ENCODE results near the gene FNDC5.
A peak's percentile ranks its signal among the peaks of the same experiment; 100 is the strongest.

FNDC5 gene

DNA sequence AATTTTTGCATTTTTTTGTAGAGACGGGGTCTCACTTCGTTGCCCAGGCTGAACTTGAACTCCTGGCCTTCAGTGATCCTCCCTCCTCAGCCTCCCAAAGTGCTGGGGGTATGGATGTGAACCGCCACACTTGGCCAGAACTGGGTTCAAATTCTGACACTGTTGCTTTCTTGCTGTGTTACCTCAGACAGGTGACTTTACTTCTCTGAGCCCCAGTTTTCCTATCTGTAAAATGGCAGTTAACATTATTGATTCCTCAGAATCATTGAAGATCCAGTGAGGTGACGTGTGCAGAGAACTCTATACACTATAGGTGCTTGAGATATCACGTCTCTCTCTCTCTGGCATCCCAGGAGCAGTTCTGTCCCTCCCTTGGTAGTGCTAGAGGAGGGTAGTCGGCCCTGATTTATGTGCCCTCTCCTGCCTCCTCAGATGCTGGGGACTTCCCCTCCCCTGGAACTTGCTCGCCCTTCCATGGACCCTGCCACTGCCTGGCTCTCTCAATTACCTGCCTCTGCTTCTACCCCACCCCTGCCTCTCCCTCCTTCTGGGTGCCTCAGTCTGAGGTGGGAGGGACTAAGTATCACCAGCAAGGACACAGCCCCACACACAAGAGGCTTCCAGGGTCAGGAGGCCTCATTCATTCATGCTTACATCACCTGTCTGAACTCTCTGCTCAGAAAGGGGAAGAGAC is 12.8 kb upstream of the FNDC5 start:
- DNase-seq: no peak

DNA sequence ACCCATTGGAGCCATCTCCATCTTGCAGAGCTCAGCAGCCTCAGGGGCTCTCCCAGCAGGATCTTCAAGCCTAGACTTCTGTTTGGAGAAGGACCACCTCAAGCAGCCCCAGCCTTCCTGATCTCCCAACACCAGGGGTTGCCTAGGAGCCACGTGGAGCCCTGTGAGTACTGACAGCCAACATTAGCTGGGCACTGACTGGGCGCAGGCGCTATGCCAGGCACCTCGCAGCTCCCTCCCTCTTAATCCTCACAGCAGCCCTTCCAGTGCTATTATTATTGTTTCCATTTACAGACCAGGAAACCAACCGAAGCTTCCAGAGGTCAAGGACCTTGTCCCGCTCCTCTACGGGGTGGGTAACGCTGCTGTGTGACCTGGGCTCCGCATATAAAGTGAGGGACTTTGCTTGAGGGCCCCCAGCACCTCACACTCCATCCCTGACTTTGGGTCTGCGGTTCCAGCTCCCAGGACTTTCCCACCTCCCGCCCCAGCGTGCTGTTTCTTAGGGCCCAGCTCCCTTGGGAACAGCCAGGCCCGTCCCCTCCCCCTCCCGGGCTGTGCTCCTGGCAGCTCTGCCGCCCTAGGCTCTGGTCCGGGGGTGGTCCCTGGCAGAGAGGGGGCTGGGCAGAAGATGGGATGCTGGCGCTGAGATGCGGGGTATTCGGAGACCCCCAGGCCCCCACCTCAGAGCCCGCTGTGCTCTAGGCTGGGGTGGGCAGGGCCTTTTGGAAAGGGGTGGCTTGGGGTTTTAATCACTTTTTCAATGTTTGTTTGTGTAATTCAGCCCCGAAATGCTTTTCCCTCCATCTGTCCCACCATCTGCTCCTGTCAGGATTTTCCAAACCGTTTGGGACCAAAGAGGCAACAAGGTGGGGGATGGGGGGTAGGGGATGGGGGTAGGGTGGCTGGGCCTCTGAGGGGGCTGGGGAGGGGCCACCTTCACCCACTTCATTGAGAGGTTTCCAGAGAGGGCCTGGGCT is 11.4 kb upstream of the FNDC5 start:
- DNase-seq: no peak

DNA sequence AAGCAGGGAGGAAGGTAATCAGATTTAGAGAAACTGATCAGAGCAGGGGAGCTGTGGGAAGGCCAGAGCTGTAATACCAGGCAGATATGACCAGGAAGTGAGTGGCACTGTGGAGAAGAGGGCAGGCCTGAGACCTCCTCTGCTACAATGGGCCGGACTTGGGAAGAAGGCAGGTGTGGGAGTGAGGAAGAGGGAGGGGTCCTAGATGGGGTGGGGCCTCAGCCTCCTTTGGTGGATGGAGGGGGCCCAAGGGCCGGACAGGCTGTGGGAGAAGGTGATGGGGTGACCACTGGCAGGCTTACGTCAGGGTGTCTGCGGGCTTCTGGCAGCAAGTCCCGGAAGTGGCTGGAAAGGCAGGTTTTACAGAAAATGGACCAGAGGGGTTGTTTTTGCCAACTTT is 10.6 kb upstream of the FNDC5 start:
- no peak for DNase-seq

DNA sequence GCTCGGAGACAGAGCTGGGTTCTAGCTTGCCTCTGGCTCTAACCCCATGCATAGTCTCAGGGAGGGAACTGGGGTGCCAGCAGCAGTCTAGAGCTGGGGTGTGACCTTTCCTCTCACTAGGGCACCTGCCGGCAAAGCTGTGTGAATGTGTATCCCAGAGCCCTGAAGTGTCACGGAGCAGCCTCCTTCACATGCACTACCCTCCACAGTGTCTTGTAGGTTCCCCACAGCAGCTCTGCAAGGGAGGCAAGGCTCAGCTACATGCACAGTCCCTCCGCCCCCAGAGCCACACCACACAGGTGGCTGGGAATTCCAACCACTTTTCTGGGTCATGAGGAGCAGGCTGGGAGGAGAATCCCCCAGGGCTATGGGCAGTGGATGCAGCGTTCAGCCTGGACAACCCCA is 7.9 kb upstream of the FNDC5 start:
- DNase-seq: no peak

DNA sequence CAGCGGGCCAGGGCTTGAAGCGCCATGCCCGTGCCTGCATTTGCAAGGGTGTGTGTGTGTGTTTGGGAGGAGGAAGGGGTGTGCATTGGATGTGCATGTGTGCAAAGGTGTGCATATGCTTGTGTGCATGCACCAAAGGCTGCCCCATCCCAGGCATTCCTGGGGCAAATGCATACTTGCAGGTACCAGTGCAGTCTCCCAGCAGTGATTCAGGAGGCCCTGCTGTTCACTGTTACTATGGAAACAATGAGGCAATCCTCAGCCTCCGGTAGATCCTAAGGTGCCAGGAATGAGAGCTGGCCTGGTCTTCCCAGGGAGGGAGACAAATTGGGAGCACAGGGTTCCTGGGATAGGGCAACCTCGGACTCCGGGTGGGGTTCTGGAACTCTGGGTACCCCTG is 7.5 kb upstream of the FNDC5 start:
- no peak for DNase-seq

DNA sequence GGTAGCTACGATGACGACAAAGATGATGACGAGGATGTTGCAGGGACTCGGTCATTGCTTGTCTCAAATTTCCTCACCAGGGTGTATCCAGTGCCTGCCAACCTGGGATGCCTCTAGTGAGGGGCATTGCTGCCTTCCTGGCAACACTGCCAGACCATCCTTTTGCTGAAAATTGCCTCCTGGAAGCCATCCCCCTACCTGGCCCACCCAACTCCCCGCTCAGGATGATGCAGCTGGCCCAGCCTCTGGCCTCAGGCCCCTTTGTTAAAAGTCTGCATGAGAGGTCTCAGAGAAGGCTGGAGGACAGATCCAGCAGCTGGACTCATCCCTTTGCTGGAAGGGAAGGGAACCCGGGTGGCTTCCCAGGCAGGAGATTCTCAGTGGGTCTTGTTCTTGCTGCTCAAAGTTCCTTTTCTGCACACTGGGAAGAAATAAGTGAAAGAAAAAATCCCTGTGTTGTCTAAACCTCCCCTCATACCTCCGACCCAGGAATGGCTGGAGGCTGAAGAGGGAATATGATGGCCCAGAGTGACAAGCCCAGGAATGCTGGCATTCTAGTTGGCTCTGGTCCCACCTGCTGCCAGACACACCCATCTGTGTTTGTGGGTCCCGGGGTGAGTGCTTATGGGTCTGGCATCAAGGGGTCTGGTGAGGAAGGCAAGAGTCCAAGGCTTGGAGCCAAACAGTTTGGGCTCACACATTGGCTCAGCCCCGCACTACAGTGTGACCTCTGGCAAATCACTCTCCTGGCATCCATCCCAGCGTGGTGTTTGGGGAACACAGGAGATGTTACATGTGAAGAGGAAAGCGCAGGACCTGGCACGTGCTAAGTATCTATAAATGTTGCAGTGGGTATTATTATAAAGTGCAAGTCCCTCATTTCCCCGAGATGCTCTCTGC is 6.7 kb upstream of the FNDC5 start:
- DNase-seq: no peak

DNA sequence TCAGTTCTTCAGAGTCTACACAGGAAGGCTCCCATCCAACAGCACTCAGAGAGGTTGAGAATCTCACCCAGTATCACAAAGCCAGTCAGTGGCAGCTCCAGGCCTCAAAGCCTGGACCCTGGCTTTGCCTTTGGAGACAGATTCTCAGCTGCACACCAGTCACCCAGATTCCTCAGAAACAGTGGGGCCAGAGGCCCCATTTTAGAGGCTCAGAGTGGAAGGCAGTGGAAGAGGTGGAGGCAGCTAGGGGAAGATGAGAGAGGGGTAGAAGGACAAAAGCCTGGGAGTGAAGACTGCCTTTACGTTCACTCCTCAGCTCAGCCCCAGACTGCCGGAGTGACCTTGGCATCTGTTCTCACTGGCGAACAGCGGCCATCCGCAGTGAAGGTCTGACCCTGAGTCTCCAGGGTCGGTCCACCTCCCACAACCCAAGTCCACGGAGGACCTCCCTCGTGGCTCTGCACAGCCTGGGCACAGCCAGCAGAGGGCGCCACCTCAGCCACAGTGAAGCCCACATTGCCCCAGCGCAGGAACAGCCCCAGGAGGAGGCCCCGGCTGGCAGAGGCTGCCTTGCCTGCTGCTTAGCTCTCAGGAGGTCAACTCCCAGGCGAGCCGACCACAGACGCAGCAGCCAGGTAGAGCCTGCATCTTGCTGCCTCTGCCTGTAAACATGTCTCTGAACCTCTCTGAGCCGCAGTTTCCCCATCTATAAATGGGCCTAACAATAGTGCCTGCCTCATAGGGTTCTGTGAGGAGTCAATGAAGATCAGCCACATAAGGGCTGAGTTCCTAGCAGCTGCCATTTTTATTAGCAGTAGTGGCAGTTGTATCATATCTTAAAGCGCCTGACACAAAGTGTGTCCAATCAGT is 5.9 kb upstream of the FNDC5 start:
- peak; percentile 42 for DNase-seq

DNA sequence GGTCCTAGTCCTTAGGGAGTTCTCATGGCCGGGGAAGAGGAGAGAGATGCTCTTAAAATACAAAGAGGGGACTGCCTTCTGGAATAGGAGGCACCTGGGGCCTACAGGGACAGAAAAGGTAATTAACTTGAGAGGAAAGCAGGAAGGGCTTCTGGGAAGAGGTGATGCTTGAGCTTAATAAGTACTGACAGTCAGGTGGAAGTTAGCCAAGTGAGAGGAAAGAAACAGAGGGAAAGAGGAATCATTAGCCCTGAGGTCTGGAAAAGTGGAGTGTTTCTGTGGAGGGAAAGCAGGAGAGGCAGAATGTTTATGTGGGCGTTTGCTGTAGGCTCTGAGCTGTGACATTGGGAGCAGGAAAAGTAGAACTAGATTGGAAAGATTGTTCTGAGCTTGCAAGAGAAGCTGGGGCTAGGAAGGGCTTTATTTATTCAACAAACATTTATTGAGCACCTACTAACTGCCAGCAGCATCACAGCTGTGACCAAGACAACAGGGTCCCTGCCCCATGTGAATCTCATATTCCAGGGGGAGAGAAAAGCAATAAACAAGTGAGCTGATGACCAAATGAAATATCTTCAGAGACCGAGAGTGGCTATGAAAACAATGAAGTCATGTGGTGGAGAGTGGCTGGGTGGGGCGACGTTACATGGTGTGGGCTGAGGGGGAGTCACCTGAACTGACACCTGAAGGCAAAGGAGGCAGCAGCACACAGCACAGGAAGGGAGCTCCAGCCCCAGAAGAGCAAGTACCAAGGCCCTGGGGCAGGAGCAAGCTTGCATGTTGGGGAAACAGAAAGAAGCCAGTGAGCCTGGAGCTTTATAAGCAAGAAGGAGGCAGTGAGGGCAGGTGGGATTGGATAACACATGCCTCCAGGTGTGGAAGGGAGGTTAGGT is 4.4 kb upstream of the FNDC5 start:
- DNase-seq: no peak

DNA sequence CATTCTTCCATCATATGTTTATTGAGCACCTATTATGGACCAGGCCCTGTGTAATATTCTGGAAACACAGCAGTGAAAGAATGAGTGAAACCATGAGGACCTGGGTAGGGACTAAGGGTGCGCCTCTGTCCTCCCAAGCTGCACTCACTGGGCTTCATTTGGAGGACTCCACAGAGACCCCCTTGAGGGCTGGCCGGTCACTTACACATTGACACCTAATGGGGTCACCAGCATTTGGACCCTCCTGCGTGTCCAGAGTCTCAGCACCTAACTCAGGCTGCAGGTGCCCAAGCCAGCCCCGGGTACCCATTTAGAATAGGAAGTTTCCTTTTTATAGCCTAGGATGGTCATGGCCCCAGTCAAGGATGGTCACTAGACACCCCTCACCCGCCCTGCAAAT is 2.8 kb upstream of the FNDC5 start:
- no peak for DNase-seq

DNA sequence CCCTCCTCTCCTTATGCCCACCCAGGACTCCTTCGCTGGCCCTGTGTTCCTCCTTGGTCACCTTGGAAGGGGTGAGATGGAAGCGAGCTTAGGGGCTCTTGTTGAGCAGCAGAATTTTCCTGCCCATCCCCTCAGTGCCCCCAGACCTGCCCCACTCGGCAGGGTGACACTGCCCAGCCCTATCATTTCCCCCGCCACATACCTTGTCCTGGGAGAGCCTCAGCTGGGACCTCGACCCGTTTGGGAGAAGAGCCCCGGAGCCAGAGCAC is 1.4 kb upstream of the FNDC5 start:
- DNase-seq: no peak

DNA sequence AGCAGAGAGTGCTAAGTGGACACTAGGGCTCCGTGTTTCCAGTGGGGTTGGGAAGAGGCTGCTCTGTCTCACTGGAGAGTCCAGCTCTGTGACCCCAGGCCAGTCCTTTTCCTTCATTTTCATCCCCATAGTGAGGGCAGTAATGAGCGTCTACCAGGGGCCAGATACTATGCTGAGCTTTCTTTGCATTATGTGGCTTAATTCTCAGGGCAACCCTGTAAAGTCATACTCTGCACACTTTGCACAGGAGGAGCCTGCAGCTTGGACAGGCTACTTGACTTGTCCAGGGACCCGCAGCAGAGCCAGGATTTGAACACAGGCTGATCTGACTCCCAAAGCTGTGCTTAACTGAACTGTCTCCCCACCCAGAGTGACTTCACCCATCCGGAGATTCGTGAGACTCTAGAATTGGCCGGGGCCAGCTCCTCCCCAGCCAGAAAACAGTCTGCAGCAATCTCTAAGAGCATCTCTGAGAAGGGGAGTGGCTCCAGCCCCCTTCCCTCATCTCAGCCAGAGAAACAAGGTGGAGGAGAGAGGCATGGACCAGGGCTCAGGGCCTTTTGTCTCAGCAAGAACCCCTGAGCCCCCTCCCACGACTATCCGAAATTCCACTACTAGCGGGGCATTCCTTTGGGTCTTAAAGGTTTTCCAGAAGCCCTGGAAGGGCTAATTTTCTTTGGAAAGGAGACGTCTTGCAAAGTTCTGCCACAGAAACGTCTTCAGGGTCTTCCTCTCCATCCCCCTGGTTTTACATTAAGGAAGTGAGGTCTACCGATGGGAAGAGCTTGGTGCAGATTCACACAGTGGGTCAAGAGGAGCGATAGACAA is 866 bp upstream of the FNDC5 start:
- DNase-seq: no peak

DNA sequence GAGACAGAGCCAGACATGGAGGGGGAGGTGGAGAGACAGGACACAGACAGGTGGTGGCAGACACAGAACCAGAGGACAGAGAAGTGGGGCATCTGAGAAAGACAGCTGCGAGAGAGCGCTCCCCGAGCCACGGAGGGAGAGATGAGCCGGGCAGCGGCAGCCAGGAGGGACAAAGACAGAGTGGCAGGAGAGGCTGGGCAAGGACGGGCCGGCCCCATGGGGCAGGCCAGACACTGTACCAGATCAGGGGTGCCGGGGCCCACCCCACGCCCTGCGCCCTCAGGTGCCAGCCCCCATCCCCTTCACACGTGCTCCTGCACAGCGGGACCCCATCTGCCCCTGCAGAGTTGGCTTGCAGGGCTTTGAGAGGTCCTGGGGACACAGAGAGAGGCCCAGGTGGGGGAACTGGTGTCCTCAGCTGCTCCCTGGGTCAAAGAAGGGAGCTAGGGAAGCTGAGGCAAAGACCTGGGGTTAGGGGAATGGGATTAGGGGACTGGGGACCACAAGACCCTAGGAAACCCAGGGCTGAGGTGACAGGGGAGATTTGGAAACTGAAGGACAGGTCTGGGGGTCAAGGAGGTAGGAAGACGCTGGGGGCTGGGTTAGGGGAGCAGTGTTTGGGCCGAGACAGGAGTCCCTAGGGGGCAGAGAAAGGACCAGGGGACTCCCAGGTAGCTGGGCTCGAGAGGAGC is 643 bp downstream of the FNDC5 start:
- no peak for DNase-seq

DNA sequence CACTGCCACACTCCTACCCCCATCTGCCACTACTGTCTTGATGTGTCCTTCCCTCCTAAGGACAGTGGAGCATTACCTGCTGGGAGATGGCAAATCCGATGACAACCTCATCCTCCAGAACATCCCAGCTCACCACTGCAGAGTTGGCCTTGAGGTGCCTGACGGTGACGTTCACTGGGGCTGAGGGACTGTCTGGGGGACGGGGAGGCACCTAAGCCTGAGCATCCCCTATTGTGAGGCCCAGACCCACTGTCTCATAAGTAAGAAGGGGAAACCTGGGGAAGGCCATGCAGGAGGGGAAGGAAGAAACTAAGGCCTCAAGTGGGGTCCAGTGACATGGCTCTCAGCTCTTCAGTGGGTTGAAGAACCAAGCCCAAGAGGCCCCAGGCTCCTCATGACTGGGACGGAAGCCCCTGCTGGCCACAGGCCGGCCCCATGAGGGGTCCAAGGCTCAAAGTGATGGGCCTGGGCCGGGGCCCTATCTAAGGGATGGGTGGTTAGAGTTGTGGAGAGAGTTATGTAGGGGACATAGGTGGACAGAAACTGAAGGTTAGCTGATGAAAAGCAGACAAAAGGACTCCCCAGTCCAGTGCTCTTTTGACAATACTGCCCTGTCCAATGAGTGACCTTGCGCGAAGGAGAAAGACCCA is 1.8 kb downstream of the FNDC5 start:
- DNase-seq: no peak

DNA sequence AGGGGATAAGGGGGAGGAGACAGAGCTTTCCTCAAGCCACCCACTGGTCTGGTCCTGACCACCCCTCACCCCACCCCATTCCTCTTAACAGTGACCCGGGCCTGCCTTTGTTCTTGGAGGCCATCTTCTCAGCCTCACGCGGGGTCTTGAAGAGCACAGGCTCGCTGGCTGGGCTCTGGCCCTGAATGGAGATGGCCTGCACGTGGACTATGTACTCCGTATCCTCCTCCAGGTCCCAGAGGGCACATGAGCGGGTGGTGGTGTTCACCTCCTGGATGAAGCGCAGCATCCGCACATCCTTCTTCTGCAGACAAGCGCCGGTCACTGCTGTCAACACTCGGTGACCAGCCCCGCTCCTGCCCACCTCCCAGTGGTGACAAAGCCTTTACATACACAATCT is 2.6 kb downstream of the FNDC5 start:
- DNase-seq: no peak

DNA sequence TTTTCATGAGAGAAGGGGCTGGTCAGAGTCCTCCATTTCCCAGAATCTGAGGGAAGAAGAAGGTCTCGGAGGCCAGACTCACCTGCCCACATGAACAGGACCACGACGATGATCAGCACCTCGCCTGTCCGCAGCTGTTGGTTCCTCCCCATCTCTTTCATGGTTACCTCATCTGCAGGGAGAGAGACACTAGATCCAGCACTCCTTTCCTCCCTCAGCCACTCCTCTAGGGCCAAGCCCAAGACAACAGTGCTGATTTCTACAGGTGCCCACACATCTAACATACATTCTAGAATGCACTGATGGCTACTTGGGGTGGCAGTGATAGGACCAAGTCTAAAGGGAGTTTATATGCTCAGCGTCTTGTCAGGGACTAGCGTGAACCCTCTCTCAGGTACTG is 3.0 kb downstream of the FNDC5 start:
- DNase-seq: no peak

DNA sequence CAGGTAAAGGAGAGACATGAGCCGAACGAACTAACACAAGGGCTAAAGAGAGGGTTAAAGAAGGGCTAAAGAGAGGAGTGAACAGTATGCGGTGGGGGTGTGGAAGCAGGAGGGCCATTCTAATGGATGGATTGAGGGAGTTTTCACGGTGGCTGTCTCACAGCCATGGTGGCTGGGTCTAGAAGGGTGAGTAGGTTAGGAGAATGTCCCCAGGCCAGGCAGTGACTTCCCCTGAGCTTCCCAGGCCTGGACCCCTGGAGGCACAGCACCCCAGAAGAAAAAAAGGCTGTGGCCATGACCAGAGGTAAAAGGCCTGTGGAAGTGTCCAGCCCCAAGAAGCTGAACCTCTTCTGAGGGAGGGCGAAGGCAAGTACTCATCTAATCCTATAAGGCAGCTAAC is 3.6 kb downstream of the FNDC5 start:
- no peak for DNase-seq

DNA sequence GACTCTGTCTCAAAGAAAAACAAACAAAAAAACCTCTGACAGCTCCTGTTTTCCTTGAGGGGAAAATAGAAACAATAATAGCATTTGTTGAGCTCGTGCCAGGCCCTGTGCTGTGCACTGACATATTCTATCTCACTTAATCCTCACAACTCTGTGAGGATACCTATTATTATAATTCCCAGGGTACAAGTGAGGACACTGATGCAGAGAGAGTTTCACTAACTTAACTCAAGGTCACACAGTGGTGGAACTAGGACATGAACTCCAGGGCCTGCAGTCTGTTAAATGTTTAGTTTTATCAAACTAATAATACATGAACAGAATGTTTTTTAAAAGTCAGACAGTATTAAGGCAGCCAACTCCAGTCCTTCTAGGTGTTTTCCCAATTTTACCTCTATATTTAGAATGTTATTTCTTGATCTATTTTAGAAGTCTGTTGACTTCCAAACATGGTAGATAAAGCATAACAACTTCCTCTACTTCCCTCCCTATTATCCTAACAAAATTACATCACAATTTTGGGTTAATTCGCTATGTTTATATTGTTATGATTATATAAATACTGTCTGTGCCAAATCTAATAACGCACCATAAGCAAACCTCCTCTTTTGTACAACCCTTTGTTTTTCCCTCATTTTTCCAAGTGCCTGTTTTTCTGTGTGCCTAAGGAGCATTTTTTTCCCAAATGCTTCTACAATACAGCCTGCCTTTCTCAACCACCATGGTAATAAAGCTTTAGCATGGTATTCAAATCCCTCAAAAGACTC is 4.9 kb downstream of the FNDC5 start:
- DNase-seq: no peak

DNA sequence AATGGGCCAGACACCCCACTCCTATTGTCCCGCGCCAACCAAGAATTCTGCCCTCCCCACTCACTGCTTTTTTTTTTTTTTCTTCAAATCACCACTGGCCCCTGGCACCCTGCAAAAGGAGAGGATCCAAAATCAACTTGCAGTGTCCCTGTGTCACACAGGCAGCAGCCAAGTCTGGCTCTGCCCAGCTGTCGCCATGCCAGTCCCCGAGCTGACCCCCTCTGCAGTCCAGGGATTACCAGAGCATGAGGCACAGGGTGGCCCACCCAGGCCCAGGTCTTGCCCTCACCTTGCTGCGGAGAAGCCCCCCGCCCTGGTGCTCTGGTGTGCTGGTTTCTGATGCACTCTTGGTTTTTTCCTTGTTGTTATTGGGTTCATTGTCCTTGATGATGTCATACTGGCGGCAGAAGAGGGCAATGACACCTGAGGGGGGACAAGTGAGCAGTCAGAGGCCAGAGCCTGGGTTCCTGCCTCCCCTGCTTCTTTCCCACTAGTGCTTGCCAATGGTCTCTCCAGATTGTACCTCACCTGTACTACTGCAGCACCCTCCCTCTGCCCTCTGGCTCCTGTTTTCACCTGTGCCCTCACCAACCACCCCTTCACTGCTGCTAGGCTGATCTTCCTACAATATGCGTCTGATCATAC is 6.2 kb downstream of the FNDC5 start:
- no peak for DNase-seq
